GM12892 (cell line): Measurements from ENCODE around the gene TRIM65.

Source experiments
- POLR2A ChIP-seq: IDR thresholded peaks from 2 replicates; pipeline ENCODE4 v1.6.1; 2011; ENCODE audit warnings: low read depth, low read length, control low read depth
- POLR2AphosphoS5 ChIP-seq: IDR thresholded peaks from 2 replicates; pipeline ENCODE4 v1.6.1; 2011; ENCODE audit warnings: low read depth, low read length, control low read depth
- TAF1 ChIP-seq: IDR thresholded peaks from 2 replicates; pipeline ENCODE4 v1.6.1; 2011; ENCODE audit warnings: low read depth, mild to moderate bottlenecking, control low read depth, low read length, borderline replicate concordance

DNA sequence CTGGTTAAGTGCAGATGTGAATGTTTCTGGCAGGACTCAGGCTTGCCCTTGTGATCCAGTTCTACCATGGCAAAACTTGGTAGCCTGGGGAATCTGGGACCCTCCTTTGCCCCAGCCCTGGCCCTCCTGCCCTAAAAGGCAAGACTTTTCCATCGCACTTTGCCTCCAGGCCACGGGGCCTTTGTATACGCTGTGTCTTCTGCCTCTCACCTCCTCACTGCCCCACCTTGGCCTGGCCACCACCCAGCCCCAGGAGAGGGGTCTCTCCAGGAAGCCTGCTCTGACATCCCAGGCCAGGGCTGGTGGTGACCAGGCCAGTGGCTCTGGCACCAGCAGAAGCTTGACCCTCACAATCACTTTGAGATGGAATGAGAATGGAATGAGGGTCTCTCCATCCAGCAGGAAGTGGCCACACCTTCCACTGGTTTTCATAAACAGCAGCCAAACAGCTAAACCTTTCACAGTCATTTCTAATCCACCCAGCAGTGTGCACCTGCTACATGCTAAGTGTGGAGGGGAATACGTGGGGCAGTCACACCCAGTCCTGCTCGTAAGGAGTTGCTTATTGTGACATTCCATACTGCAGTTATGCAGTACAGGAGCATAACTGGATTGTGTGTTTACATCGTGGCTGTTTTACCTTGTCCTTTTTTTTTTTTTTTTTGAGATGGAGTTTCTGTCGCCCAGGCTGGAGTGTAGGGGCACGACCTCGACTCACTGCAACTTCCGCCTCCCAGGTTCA lies 9.6 kb upstream of the TRIM65 start:
- TF ChIP-seq POLR2A (no peak), POLR2AphosphoS5 (no peak), TAF1 (no peak)
